ENCODE results near the gene GTF2E1. TPM values are rescaled to one million over a fixed set of nuclear protein-coding genes. Genes with fewer than 3 reads are reported as not detected.

Gene GTF2E1
- total and polyA plus RNA-seq, 10 of the 15 experiments (the other 5 are each of a cell fraction or from before 2014, with no cell fraction given) = 9.2 to 24.9 (median 16.2) TPM

DNA sequence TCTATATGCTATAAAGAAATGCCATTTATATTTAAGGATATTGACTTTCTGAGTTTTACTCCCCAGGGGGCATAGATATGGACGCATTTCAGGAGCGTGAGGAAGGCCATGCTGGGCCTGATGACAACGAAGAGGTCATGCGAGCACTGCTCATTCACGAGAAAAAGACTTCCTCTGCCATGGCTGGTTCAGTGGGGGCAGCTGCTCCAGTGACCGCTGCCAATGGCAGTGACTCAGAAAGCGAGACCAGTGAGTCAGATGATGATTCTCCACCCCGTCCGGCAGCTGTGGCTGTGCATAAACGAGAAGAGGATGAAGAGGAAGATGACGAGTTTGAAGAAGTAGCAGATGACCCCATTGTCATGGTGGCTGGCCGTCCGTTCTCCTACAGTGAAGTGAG lies 38.4 kb downstream of the GTF2E1 start (continued):
- TF ChIP-seq, protein P1, sequence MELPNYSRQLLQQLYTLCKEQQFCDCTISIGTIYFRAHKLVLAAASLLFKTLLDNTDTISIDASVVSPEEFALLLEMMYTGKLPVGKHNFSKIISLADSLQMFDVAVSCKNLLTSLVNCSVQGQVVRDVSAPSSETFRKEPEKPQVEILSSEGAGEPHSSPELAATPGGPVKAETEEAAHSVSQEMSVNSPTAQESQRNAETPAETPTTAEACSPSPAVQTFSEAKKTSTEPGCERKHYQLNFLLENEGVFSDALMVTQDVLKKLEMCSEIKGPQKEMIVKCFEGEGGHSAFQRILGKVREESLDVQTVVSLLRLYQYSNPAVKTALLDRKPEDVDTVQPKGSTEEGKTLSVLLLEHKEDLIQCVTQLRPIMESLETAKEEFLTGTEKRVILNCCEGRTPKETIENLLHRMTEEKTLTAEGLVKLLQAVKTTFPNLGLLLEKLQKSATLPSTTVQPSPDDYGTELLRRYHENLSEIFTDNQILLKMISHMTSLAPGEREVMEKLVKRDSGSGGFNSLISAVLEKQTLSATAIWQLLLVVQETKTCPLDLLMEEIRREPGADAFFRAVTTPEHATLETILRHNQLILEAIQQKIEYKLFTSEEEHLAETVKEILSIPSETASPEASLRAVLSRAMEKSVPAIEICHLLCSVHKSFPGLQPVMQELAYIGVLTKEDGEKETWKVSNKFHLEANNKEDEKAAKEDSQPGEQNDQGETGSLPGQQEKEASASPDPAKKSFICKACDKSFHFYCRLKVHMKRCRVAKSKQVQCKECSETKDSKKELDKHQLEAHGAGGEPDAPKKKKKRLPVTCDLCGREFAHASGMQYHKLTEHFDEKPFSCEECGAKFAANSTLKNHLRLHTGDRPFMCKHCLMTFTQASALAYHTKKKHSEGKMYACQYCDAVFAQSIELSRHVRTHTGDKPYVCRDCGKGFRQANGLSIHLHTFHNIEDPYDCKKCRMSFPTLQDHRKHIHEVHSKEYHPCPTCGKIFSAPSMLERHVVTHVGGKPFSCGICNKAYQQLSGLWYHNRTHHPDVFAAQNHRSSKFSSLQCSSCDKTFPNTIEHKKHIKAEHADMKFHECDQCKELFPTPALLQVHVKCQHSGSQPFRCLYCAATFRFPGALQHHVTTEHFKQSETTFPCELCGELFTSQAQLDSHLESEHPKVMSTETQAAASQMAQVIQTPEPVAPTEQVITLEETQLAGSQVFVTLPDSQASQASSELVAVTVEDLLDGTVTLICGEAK (IDR thresholded peaks at IDR 0.05; ENCODE audit: borderline replicate concordance) = no peak
- TF ChIP-seq MEF2B (IDR thresholded peaks at IDR 0.05; ENCODE audit: partially characterized antibody, poor library complexity, severe bottlenecking) (peak; percentile 30), ATF7 (IDR thresholded peaks at IDR 0.05; ENCODE audit: low read depth) (peak; percentile 54), RUNX3 (IDR thresholded peaks at IDR 0.05; ENCODE audit: low read length) (peak; percentile 92), FOXM1 (IDR thresholded peaks at IDR 0.05; ENCODE audit: low read depth, low read length) (peak; percentile 85), SP1 (IDR thresholded peaks at IDR 0.05; ENCODE audit: low read depth, low read length) (peak; percentile 69), NR2F1 (conservative IDR thresholded peaks at IDR 0.05) (peak; percentile 71), EED (IDR thresholded peaks at IDR 0.05; ENCODE audit: low read depth) (peak; percentile 87), MEF2A (IDR thresholded peaks at IDR 0.05; ENCODE audit: insufficient read depth, low read depth, low read length) (0 out of 2 replicates have a peak, but pooled peaks have one; percentile 46), RCOR1 (conservative IDR thresholded peaks at IDR 0.05; ENCODE audit: low read depth, low read length) (no peak), ZNF217 (IDR thresholded peaks at IDR 0.05) (no peak), TCF3 (IDR thresholded peaks at IDR 0.05; ENCODE audit: borderline replicate concordance, insufficient read depth, low read depth, low read length) (peak; percentile 98), DPF2 (IDR thresholded peaks at IDR 0.05) (peak; percentile 78), SPI1 (IDR thresholded peaks at IDR 0.05; ENCODE audit: borderline replicate concordance, insufficient read depth, low read depth, low read length) (peak; percentile 71), GABPA (IDR thresholded peaks at IDR 0.05; ENCODE audit: low read depth) (peak; percentile 42; the same call in 1 of the 2 replicates)
- TF ChIP-seq, protein P2, sequence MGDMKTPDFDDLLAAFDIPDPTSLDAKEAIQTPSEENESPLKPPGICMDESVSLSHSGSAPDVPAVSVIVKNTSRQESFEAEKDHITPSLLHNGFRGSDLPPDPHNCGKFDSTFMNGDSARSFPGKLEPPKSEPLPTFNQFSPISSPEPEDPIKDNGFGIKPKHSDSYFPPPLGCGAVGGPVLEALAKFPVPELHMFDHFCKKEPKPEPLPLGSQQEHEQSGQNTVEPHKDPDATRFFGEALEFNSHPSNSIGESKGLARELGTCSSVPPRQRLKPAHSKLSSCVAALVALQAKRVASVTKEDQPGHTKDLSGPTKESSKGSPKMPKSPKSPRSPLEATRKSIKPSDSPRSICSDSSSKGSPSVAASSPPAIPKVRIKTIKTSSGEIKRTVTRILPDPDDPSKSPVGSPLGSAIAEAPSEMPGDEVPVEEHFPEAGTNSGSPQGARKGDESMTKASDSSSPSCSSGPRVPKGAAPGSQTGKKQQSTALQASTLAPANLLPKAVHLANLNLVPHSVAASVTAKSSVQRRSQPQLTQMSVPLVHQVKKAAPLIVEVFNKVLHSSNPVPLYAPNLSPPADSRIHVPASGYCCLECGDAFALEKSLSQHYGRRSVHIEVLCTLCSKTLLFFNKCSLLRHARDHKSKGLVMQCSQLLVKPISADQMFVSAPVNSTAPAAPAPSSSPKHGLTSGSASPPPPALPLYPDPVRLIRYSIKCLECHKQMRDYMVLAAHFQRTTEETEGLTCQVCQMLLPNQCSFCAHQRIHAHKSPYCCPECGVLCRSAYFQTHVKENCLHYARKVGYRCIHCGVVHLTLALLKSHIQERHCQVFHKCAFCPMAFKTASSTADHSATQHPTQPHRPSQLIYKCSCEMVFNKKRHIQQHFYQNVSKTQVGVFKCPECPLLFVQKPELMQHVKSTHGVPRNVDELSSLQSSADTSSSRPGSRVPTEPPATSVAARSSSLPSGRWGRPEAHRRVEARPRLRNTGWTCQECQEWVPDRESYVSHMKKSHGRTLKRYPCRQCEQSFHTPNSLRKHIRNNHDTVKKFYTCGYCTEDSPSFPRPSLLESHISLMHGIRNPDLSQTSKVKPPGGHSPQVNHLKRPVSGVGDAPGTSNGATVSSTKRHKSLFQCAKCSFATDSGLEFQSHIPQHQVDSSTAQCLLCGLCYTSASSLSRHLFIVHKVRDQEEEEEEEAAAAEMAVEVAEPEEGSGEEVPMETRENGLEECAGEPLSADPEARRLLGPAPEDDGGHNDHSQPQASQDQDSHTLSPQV (IDR thresholded peaks at IDR 0.05) = peak; percentile 89
- TF ChIP-seq, protein P3, sequence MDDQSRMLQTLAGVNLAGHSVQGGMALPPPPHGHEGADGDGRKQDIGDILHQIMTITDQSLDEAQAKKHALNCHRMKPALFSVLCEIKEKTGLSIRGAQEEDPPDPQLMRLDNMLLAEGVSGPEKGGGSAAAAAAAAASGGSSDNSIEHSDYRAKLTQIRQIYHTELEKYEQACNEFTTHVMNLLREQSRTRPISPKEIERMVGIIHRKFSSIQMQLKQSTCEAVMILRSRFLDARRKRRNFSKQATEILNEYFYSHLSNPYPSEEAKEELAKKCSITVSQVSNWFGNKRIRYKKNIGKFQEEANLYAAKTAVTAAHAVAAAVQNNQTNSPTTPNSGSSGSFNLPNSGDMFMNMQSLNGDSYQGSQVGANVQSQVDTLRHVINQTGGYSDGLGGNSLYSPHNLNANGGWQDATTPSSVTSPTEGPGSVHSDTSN (IDR thresholded peaks at IDR 0.05; ENCODE audit: insufficient replicate concordance, low read depth, low read length) = no peak
- TF ChIP-seq, protein P4, sequence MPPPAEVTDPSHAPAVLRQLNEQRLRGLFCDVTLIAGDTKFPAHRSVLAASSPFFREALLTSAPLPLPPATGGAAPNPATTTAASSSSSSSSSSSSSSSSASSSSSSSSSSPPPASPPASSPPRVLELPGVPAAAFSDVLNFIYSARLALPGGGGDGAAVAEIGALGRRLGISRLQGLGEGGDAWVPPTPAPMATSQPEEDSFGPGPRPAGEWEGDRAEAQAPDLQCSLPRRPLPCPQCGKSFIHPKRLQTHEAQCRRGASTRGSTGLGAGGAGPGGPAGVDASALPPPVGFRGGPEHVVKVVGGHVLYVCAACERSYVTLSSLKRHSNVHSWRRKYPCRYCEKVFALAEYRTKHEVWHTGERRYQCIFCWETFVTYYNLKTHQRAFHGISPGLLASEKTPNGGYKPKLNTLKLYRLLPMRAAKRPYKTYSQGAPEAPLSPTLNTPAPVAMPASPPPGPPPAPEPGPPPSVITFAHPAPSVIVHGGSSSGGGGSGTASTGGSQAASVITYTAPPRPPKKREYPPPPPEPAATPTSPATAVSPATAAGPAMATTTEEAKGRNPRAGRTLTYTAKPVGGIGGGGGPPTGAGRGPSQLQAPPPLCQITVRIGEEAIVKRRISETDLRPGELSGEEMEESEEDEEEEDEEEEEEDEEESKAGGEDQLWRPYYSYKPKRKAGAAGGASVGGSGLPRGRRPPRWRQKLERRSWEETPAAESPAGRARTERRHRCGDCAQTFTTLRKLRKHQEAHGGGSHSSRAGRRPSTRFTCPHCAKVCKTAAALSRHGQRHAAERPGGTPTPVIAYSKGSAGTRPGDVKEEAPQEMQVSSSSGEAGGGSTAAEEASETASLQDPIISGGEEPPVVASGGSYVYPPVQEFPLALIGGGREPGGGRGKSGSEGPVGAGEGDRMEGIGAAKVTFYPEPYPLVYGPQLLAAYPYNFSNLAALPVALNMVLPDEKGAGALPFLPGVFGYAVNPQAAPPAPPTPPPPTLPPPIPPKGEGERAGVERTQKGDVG (CRISPR knock-in tag; IDR thresholded peaks at IDR 0.05) = no peak
